ENCODE data around the gene UBAP1L.
"Not testable (repeated sequence)": the region's sequence is repeated elsewhere in the genome, so short reads cannot be mapped to it uniquely, and the experiment has no call there.

Gene UBAP1L

DNA sequence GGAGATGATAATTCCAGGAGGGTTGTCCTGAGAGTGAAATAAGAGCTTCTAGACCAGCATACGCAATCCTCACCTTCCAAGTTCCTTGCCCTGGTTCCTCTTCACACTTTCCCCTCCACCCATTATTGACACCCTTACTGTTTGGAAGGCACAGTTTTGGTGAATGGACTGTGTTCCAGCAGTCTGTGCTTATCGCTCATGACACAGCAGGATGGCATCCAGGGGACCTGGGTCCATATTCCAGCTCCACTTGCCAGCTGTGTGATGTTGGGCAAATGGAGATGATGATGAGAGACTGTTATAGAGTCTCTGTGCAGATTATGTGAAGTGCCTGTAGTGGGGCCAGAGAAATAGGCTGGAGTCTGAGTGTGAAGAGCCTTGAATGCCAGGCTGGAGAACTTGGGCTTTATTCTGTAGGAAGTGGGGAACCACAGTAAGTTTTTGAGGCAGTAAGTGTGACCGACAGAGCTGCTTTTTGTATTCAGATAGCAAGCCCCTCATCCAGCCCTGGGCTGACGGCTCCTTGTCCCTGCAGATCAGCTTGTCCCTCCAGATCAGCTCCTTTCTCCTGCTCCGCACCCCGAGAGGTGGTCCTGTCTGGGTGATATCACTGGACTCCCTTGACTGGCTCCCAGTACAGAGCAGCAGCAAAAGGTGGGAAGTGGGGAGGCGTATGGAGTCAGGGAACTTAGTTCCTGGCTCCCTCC lies 30.3 kb downstream of the UBAP1L start:
- DNase-seq (ENCODE audit: low read depth, low spot score): no peak

DNA sequence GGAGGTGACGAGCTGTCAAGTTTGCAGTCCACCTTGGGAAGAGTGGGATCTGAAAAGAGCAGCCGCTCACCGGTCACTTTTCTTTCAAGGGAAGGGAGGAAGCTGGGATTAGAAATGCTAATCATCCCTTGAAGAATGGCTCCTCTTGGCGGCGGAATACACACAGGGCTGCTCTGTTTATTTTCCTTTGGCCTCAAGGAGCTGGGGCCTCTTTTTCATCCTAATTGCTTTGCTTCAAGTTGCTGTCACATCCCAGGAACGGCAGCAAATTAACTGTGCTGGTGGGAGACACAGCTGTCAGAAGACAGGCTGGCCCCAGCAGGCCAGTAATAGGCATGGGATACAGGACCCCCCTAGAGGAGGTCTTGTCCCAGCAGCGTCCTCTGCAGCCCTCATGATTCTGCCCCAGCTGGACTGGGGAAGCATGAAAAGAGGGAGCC lies 31.7 kb downstream of the UBAP1L start:
- no peak for DNase-seq (ENCODE audit: low read depth, low spot score)

DNA sequence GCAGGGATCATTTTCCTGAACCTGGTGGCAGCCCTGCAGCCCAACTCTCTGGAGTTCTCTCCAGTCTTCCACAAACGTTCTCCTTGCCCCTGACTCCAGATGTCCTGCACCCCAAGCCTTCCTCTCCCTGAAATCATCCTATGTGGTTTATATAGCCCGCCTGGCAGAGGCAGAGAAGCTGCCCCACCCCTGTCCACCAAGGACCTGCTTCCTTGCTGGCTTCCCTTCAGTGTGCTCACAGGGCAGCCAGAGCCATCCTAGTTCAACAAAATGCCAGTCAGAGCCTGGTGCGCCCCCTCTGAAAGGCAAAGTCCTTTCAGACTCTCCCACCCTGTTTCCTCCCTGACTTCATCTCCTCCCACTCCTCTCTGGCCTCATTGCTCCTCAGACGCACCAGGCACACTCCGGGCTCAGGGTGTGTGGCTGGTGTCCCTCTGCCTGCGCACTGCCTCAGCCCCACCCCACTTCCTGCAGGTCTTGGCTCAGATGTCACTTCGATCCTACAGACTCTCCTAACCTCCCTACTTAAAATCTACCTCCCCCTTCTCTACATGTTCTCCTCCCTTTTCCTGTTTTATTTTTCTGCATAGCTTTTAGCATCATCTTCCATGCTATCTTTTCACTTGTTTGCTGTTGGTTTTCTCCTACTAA lies 32.6 kb downstream of the UBAP1L start:
- no peak for DNase-seq (ENCODE audit: low read depth, low spot score)

DNA sequence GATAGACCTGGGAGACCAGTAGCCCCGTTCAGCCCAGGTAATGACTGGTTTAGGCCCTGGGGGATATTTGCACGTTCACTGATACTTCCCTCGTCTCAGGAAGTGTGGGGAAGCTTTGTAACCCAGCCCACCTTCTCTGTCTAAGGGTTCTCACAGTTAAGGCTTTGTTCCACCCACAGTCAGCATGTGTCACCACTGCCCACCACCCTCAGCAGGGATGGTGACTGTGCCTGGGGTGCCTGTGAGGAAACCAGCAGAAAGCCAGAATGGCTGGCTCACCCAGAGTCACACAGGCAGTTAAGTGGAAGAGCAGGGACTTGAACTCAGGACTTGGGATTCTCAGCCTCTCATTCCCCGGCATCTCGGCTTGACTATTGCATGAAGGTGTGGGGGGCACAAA lies 33.2 kb downstream of the UBAP1L start:
- DNase-seq (ENCODE audit: low read depth, low spot score): no peak

DNA sequence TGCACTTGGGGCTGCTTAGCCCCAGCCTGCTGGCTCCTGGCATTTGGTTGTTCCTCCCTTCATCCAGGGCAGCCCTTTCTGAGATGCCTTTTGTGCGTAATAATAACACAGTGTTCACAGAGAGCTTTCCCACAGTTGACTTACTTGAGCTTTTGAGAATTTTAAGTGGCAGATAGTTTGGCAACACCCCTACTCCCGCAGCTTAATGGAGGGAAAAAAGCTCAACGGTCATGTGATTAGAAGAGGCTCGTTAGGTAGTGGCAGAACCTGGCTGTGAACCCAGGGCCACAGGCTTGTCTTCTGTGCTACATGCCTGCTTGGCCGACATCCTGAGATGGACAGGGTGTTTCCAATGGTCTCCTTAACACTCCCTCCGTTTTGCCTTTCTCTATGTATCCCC lies 33.7 kb downstream of the UBAP1L start:
- no peak for DNase-seq (ENCODE audit: low read depth, low spot score)

DNA sequence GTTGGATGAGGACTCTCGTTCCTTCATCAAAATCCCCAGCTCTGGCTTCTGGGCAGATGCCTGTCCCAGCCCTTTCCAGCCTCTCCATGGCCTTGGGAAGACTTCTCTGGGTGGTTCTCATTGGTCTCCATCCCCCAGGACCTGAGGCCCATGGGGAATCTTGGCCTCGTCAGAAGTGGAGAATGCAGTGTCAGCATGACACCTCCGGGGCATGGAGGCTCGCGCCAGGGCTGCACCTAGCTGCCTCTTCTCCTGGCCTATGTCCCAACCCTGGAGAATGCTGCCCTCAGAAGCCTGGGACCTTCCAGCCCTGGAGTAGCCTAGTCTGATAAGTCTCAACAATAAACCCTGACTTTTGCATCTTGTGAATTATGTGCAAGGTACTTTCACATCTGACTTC lies 35.4 kb downstream of the UBAP1L start:
- DNase-seq (ENCODE audit: low read depth, low spot score): no peak

DNA sequence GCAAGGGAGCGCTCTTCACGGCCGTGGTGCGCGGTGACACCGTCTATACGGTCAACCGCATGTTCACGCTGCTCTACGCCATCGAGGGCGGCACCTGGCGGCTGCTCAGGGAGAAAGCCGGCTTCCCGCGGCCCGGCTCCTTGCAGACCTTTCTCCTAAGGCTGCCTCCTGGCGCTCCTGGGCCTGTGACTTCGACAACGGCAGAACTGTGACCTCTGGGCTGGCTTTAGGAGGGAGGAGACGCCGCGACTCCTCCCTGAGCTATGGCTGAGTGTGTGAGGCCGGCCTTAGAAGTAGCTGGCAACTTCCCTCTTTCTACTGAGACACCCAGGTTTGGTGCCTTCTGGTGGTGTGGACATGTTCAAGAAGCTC lies 37.0 kb downstream of the UBAP1L start:
- DNase-seq (ENCODE audit: low read depth, low spot score): no peak

DNA sequence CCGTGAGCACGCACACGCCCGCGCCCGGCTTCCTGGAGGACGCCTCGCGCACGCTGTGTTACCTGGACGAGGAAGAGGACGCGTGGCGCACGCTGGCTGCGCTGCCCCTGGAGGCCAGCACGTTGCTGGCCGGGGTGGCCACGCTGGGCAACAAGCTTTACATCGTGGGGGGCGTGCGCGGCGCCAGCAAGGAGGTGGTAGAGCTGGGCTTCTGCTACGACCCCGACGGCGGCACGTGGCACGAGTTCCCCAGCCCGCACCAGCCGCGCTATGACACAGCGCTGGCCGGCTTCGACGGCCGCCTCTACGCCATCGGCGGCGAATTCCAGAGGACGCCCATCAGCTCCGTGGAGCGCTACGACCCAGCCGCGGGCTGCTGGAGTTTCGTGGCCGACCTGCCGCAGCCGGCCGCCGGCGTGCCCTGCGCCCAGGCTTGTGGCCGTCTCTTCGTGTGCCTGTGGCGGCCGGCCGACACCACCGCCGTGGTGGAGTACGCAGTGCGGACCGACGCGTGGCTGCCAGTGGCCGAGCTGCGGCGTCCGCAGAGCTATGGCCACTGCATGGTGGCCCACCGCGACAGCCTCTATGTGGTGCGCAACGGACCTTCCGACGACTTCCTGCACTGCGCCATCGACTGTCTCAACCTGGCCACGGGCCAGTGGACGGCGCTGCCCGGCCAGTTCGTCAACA lies 37.6 kb downstream of the UBAP1L start:
- DNase-seq (ENCODE audit: low read depth, low spot score): no peak

DNA sequence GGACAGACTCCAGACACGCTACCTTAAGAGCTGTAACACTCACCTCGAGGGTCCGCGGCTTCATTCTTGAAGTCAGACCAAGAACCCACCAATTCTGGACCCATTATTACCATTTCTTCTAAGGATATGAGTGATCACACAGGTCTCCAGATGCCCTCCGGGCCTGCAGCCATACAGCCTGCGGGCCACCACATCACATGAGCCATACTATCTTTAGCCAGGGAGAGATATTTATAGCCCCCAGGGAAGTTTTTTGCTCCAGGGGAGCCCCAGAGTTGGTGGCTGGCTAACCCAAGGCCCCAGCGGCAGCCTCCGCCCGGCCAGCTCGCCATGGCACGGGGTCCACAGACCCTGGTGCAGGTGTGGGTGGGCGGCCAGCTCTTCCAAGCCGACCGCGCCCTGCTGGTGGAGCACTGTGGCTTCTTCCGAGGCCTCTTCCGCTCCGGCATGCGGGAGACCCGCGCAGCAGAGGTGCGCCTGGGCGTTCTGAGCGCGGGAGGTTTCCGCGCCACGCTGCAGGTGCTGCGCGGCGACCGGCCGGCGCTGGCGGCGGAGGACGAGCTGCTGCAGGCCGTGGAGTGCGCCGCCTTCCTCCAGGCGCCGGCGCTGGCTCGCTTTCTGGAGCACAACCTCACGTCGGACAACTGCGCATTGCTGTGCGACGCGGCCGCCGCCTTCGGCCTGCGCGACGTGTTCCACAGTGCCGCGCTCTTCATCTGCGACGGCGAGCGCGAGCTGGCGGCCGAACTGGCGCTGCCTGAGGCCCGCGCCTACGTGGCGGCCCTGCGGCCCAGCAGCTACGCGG lies 38.3 kb downstream of the UBAP1L start, which contains the start of gene KBTBD13:
Gene KBTBD13 (plus strand): TSS at position 261 of the 805 bp plus-strand sequence. CDS start 70 bp downstream, at position 331.
- DNase-seq (ENCODE audit: low read depth, low spot score): no peak

DNA sequence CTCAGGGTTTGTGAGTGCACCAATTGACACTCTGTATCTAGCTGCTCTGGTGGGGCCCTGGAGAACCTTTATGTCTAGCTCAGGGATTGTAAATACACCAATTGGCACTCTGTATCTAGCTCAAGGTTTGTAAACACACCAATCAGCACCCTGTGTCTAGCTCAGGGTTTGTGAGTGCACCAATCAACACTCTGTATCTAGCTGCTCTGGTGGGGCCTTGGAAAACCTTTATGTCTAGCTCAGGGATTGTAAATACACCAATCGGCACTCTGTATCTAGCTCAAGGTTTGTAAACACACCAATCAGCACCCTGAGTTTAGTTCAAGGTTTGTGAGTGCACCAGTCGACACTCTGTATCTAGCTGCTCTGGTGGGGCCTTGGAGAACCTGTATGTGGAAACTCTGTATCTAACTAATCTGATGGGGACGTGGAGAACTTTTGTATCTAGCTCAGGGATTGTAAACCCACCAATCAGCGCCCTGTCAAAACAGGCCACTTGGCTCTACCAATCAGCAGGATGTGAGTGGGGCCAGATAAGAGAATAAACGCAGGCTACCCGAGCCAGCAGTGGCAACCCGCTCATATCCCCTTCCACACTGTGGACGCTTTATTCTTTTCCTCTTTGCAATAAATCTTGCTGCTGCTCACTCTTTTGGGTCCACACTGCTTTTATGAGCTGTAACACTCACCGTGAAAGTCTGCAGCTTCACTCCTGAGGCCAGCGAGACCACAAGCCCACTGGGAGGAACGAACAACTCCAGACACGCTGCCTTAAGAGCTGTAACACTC lies 39.2 kb downstream of the UBAP1L start:
- DNase-seq (ENCODE audit: low read depth, low spot score): not testable (repeated sequence)

DNA sequence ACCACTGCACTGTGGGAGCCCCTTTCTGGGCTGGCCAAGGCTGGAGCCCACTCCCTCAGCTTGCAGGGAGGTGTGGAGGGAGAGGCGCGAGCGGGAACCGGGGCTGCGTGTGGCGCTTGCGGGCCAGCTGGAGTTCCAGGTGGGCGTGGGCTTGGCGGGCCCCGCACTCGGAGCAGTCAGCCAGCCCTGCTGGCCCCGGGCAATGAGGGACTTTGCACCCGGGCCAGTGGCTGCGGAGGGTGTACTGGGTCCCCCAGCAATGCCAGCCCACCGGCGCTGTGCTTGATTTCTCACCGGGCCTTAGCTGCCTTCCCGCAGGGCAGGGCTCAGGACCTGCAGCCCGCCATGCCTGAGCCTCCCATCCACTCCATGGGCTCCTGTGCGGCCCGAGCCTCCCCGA lies 40.1 kb downstream of the UBAP1L start:
- not testable (repeated sequence) for DNase-seq (ENCODE audit: low read depth, low spot score)

DNA sequence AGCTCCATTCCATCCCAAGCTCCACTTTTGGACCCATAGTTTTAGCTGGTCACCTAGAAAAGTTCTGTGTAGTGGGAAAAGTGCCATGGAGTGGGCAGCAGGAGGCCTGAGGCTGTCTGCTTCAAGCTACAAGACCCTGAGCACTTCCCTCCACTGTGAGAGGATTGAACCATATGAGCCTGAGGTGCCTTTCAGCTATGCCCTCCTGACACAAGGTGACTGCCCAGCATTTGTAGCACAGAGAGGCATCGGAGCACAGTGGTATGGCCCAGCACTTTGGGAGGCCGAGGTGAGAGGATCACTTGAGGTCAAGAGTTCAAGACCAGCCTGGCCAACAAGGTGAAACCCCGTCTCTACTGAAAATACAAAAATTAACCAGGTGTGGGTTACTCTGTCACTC lies 42.4 kb downstream of the UBAP1L start:
- DNase-seq (ENCODE audit: low read depth, low spot score): no peak

DNA sequence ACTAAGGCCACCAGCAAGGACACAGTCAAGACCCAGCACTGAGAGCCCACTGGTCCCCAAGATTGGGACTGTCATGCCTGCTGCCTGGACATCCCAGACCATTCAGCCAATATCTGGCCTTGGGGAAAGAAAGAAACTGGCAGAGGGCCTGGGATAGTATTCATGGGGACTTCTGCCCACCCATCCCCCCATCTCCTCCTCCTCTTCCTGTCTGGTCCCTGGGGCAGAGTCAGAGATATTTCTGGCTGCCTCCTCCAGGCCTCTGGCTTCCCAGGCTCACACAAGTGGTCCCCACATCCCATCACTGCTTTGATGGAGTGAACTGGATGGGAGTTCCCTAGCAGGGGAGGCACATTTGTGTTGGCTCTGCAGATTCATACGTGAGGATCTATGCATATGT lies 43.0 kb downstream of the UBAP1L start:
- no peak for DNase-seq (ENCODE audit: low read depth, low spot score)

DNA sequence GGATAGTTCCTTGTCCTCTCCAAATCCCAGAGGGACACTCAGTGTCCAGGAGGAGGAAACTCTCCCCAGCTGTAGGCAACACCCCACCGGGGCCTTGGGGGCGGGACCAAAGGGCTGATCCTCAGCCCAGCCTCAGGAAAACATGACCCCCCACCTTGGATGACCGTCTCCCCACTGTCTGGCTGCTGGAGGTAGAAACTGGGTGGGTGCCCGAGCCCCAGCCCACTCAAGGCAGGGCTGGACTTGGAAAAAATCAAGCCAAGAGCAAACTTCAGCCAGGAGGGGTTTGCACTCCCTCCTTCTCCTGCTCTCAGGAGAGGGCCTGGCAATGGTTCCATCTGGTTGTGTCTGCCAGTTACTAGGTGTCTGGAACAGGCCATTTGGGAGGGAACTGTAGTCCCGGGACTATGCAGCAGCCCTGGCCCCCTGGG lies 43.6 kb downstream of the UBAP1L start:
- no peak for DNase-seq (ENCODE audit: low read depth, low spot score)

DNA sequence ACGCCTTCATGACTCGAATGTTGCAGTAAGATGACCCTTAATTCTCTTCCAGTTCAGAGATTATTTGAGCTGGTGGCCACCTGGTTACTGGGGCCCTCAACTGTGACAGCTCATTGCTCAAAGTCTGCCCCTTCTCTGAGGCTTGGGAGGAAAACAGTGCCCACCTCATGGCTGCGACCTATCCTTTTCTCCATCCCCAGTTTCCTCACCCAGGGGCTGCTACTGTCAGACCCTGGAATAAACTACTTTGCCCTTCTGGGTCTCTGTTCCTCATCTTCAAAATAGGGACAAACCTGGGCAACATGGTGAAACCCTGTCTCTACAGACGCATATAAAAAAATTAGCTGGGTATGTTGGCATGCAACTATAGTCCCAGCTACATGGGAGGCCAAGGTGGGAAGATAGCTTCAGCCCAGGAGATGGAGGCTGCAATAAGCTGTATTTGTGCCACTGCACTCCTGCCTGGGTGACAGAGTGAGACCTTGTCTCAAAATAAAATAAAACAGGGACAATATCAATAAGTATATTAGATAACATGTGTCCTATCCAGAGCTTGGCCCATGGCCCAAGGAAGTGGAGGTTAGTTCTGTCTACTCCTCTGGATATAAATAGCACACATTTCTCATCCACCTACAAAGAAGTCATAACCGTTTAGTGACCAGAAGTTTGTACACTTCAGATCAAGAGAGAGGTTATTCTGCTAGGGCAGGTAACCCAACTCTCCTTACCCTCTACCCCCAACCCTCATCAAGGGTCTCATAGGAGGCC lies 45.0 kb downstream of the UBAP1L start:
- DNase-seq (ENCODE audit: low read depth, low spot score): no peak

DNA sequence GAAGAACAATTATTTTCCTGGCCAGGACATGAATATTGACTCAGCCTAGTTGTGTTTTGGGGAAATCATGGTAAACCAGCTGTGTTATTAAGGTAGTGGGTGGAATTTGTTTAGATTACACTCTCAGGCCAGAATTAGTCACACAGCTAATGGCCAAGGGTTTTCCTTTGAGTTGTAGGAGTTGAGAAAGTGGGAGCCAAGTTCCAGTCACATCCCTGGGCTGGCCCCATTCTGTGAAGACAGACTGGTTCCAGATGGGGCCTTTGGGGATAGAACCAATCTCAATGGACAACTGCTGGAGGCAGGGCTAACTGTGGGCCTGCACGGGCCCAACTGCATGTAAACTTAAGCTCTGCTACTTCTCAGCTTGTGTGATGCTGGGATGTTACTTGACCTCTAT lies 45.8 kb downstream of the UBAP1L start:
- no peak for DNase-seq (ENCODE audit: low read depth, low spot score)

DNA sequence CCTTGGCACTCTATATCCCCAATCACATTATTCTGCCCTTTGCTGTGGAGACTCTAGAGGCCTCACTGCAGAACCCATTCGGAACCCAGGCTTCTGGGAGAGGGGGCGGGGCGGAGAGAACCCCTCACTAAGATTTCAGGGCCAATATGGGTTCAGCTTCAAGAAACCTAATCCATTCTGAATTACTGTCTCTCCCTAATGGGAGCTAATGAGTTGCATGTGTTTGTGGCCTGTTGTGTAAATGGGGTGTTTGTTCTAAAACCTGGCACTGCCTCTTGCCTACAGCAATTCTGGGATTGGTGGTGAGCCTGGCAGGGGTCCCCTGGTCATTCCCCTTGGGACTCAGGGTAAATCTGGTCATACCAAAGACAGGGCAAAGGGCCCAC lies 46.6 kb downstream of the UBAP1L start:
- DNase-seq (ENCODE audit: low read depth, low spot score): no peak

DNA sequence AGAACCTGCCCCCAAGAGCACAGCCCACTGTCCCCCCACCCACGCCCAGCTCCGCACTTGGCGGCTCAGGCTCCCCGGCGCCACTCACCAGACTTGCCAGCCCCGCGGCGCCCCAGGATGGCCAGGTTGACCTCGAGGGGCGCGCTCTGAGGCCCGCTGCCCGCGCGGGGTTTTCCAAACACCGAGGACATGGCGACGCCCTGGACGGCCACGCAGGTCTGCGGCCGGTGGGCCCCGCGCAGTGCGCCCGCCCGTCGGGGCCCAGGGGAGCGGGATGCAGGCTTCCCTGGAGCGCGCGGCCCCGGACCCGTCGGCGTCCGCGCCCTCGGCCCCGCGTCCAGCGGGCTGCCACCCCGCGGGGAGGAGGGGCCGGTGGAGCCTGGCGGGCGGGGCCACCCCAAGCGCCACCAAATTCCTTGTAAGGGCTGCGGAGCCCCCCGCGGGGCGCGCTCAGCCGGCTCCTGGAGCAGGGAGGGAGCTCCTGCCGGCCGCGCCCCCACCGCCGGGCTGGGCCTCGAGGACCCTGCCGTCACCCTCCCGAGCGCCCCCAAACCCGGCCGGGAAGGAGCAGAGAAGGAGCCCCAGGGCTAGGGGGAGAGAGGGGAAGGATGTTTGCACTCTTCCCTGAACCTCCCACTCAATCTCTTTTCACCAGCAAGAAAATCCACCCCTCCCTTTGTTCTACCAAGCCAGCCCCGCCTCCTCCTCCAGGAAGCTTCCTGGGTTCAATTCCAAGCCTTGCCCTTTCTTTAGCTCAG lies 47.2 kb downstream of the UBAP1L start, which contains the start of gene RASL12:
Gene RASL12 (minus strand): TSS at position 347 of the 758 bp plus-strand sequence. CDS start 156 bp downstream, at position 191.
- no peak for DNase-seq (ENCODE audit: low read depth, low spot score)

DNA sequence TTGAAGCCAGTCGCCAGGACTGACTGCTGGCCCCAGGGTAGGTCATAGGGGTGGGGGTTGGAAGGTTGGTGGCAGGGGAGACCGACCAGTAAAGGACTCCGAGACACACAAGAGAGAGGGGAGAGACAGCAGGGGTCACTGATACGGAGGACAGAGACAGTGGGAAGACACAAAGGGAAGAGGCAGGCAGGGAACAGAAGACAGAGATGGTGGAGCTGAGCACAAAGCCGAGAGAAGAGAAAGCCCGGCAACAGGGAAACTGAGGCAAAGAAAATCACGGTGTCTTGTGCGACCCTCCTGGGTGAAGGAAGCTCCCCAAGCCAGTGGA lies 47.7 kb downstream of the UBAP1L start:
- DNase-seq (ENCODE audit: low read depth, low spot score): no peak

All from activated CD4-positive, CD25-positive, alpha-beta regulatory T cell treated with anti-CD3 and anti-CD28 coated beads, Interleukin-2, amount 50 U/mL, for 16 hours (primary cell).